HepG2 (cell line): Measurements from ENCODE around the gene VAPB. TPM values are rescaled to one million over a fixed set of nuclear protein-coding genes. Genes with fewer than 3 reads are reported as not detected.
A peak's percentile ranks its signal among the peaks of the same experiment; 100 is the strongest.

Experiments
- AGO1 ChIP-seq: fragments of 200-400 bp; formaldehyde crosslinking; IDR thresholded peaks from 2 replicates; pipeline ENCODE4 v1.6.1; 2017; ENCODE audit warnings: mild to moderate bottlenecking, low read depth, low read length, moderate library complexity; ENCODE audit not compliant: poor library complexity, severe bottlenecking
- ARID2 ChIP-seq: sonication (generic); formaldehyde crosslinking; IDR thresholded peaks from 2 replicates; pipeline ENCODE4 v1.8.1; 2022; ENCODE audit warnings: mild to moderate bottlenecking, missing genetic modification reagents, borderline replicate concordance
- ATF2 ChIP-seq: sonication (generic); formaldehyde crosslinking; IDR thresholded peaks from 2 replicates; pipeline ENCODE4 v1.4.0; 2020; ENCODE audit warnings: missing genetic modification reagents
- CTCF ChIP-seq: sonication (generic); formaldehyde crosslinking; IDR thresholded peaks from 2 replicates; pipeline ENCODE4 v1.5.0; 2020; ENCODE audit warnings: mild to moderate bottlenecking, missing genetic modification reagents, moderate library complexity
- FOSL2 ChIP-seq: sonication (generic); formaldehyde crosslinking; IDR thresholded peaks from 2 replicates; pipeline ENCODE4 v1.4.0; 2020; ENCODE audit warnings: missing genetic modification reagents
- FOXO1 ChIP-seq: sonication (generic); formaldehyde crosslinking; IDR thresholded peaks from 2 replicates; pipeline ENCODE4 v1.4.0; 2020; ENCODE audit warnings: missing genetic modification reagents
- KDM5B ChIP-seq: sonication (generic); formaldehyde crosslinking; IDR thresholded peaks from 2 replicates; pipeline ENCODE4 v1.4.0; 2020; ENCODE audit warnings: missing genetic modification reagents, mild to moderate bottlenecking, borderline replicate concordance
- KLF6 ChIP-seq: IDR thresholded peaks from 2 replicates; pipeline ENCODE4 v1.8.0; 2016; ENCODE audit warnings: missing biosample characterization, missing genetic modification reagents
- KMT2B ChIP-seq: IDR thresholded peaks from 2 replicates; pipeline ENCODE4 v1.6.1; 2016; ENCODE audit warnings: missing genetic modification reagents, missing compliant biosample characterization
- MXD1 ChIP-seq: sonication (generic); formaldehyde crosslinking; IDR thresholded peaks from 2 replicates; pipeline ENCODE4 v1.4.0; 2020; ENCODE audit warnings: mild to moderate bottlenecking, missing genetic modification reagents
- NCOA2 ChIP-seq: sonication (generic); formaldehyde crosslinking; IDR thresholded peaks from 2 replicates; pipeline ENCODE4 v1.8.0; 2022; ENCODE audit warnings: inconsistent platforms
- THAP11 ChIP-seq: IDR thresholded peaks from 2 replicates; pipeline ENCODE4 v1.6.1; 2016; ENCODE audit warnings: missing biosample characterization, missing genetic modification reagents
- ZBTB3 ChIP-seq: sonication (generic); formaldehyde crosslinking; IDR thresholded peaks from 2 replicates; pipeline ENCODE4 v1.4.0; 2020; ENCODE audit warnings: low read depth, mild to moderate bottlenecking, moderate library complexity, missing genetic modification reagents, borderline replicate concordance
- ZBTB38 ChIP-seq: sonication (generic); formaldehyde crosslinking; IDR thresholded peaks from 2 replicates; pipeline ENCODE4 v1.5.1; 2020; ENCODE audit warnings: mild to moderate bottlenecking, missing genetic modification reagents
- ZBTB7A ChIP-seq: sonication (generic); formaldehyde crosslinking; IDR thresholded peaks from 2 replicates; pipeline ENCODE4 v1.8.0; 2022; ENCODE audit warnings: mild to moderate bottlenecking, missing genetic modification reagents
- ZNF430 ChIP-seq: sonication (generic); formaldehyde crosslinking; IDR thresholded peaks from 2 replicates; pipeline ENCODE4 v1.9.0; 2021; ENCODE audit warnings: mild to moderate bottlenecking, missing genetic modification reagents
- ZNF501 ChIP-seq: sonication (generic); formaldehyde crosslinking; IDR thresholded peaks from 2 replicates; pipeline ENCODE4 v1.5.1; 2020; ENCODE audit warnings: mild to moderate bottlenecking, moderate library complexity, missing genetic modification reagents
- ZNF609 ChIP-seq: sonication (generic); formaldehyde crosslinking; IDR thresholded peaks from 2 replicates; pipeline ENCODE4 v1.4.0; 2020; ENCODE audit warnings: mild to moderate bottlenecking, missing genetic modification reagents, borderline replicate concordance
- ZNF737 ChIP-seq: sonication (generic); formaldehyde crosslinking; IDR thresholded peaks from 2 replicates; pipeline ENCODE4 v1.5.0; 2020; ENCODE audit warnings: missing genetic modification reagents, mild to moderate bottlenecking, borderline replicate concordance
- ZSCAN31 ChIP-seq: sonication (generic); formaldehyde crosslinking; IDR thresholded peaks from 2 replicates; pipeline ENCODE4 v1.5.0; 2020; ENCODE audit warnings: low read depth, mild to moderate bottlenecking, missing genetic modification reagents
- polyA plus RNA-seq, 8 experiments: library from polyadenylated mRNA; depleted of rRNA in 3 of 8; stranded (reverse) in 7 of 8; unstranded in 1 of 8; fragments of >200 nt; fragmentation: Illumina TruSeq in 4 of 8; extraction: Trizol in 4 of 8; gene quantifications; 2 replicates each; pipeline versions ENCODE4 v1.2.1 to v1.2.3, GENCODE V29; 2011 to 2016; ENCODE audit warnings: low read depth in 4 of 8, missing spikeins in 1 of 8, mixed read lengths in 1 of 8; ENCODE audit not compliant: insufficient read depth in 1 of 8
- total RNA-seq, 5 experiments: library from RNA; depleted of rRNA; stranded (reverse); fragments of >200 nt; fragmentation: Illumina TruSeq; extraction: Trizol; gene quantifications; 2 replicates each; pipeline ENCODE4 v1.2.3, GENCODE V29; 2016; ENCODE audit warnings: low read depth in 1 of 5

The VAPB gene
- total and polyA plus RNA-seq, 2 of the 13 experiments (the other 11 are each of a cell fraction or from before 2014, with no cell fraction given), result 18.6 to 48.5 TPM

- TF ChIP-seq CTCF, result no peak
- TF ChIP-seq ATF2 (CRISPR knock-in tag), result peak; percentile 33; the same call in 1 of the 2 replicates
- TF ChIP-seq THAP11 (CRISPR knock-in tag), result peak; percentile 52; the same call in 1 of the 2 replicates
- TF ChIP-seq ZBTB7A, result peak; percentile 36; the same call in 1 of the 2 replicates
- TF ChIP-seq ZSCAN31 (CRISPR knock-in tag), result no peak
- TF ChIP-seq KDM5B (CRISPR knock-in tag), result no peak; the same call in 1 of the 2 replicates
- TF ChIP-seq ZNF609, result 0 out of 2 replicates have a peak, but pooled peaks have one; percentile 16
- TF ChIP-seq ARID2 (CRISPR knock-in tag), result 0 out of 2 replicates have a peak, but pooled peaks have one; percentile 65
- TF ChIP-seq NCOA2 (CRISPR knock-in tag), result peak; percentile 70
- peak; percentile 62 for TF ChIP-seq FOSL2 (CRISPR knock-in tag)
- TF ChIP-seq ZNF430 (CRISPR knock-in tag), result 0 out of 2 replicates have a peak, but pooled peaks have one; percentile 54
- TF ChIP-seq ZBTB38, result peak; percentile 79
- TF ChIP-seq ZBTB3, result no peak
- TF ChIP-seq MXD1, result 0 out of 2 replicates have a peak, but pooled peaks have one; percentile 24
- TF ChIP-seq ZNF501 (CRISPR knock-in tag), result peak; percentile 67; the same call in 1 of the 2 replicates
- TF ChIP-seq AGO1, result no peak
- TF ChIP-seq ZNF737, result peak; percentile 64; the same call in 1 of the 2 replicates
- peak; percentile 53; the same call in 1 of the 2 replicates for TF ChIP-seq KMT2B
- 0 out of 2 replicates have a peak, but pooled peaks have one; percentile 70 for TF ChIP-seq KLF6 (CRISPR knock-in tag)
- TF ChIP-seq FOXO1, result peak; percentile 82
These were observed 14.8 kb upstream of the VAPB start (continued) for GRCh38 chr20:58374027-58374850.
